NOMO-1 treated with DMSO at 0.1 percent for 48 hours (cell line): Measurements from ENCODE around the gene PRODH.
"Not testable (repeated sequence)": the region's sequence is repeated elsewhere in the genome, so short reads cannot be mapped to it uniquely, and the experiment has no call there.

Experiments
- DNase-seq: peaks from one replicate; lab custom pipeline; 2025; ENCODE audit not compliant: unreplicated experiment; lab: John Stamatoyannopoulos, UW

The PRODH gene

DNA sequence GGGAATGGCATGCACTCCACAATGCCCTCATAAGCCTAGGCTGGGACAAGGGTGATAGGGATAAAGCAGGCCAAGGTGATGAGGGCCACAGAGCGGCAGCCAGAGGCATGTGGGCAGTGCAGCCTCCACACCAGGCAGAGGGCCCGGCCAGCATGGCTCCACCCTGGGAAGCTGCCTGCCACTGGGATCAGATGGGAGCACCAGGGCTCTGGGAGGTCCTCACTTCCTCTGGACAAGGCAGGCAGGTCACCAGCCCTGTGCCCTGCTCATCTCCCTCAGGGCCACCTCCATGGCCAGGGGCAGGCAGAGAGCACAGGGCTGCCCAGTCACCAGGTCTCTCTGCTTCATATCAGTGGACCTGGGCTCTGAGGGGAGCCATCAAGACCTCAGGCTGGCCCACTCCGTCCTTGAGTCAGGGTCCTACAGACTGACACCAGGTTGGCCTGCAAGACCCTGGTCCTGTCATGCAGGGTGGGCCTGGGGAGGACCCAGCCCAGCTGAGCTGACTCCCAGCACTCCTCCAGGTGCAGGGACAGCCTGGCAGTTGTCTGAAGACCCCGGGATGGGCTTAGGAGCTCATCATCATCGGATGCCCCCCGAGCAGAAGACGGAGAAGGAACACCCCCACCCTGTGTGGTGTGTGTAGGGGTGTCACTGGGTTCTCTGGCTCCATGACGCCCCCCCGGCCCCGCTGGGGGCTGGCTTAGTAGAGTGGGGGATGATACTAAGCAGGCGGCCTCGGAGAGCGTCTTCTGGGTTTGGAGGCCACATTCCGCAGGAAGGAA lies 33.3 kb upstream of the PRODH start:
- DNase-seq, result not testable (repeated sequence)

DNA sequence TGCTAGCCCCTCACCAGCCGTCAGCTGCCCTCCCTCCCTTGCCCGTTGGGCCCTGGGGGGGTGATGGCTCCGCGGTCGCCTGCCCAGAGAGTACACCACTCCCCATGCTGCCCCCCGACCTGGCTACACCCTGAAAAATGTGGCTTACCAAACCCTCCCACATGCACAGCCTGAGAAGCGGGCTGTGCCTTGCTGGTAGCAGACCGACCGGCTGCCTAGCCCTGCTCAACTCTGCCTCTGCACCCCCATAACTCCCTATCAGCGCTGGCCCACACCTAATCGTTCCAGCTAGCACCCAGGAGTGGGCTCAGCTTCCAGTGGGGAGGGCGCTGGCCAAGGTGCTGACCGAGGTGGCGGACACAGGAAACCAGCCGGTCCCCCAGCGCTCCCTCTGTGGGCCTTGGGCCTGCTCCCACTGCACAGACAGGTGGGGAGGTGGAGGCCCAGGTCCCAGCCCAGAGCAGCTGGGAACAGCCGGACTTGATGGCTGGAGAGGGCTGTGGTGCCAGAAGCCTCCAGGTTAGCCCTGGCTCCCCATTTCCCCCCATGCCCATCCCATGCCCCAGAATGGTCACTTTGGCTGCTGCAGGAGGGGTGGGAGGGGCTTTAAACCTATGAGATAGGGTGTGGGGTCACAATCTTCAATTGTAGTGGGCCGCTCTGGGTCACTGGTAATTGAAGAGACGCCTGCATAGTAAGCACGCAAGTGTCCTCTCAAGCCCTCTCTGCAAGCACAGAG lies 32.1 kb upstream of the PRODH start:
- no peak for DNase-seq

DNA sequence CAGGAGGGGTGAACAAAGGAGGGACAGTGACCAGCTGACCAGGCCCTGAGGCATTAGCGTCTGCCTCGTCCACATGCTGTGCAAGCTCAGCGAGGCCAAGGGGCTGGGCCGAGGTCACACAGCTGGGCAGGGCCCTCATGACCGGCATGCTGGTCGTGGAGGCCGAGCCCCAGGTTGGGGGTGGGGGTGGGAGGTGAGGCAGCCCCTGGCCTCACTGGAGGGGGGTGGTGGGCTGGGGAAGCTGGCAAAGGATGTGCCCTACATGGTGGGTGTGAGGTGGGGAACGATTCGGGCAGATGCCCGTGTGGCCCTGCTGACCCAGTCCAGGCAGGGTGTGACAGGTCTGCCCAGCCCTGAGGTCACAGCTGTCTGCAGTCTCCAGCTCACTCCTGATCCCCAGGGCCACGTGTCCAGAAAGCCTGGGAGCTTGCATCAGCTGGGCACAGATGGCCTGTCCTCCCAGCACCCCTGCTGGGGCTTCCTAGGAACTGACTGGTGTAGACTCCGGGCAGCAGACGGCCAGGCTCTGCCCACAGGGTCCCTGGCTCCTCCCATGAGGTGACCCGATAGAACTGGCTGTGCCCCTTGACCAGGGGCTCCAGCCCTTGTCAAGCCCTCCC lies 31.4 kb upstream of the PRODH start:
- not testable (repeated sequence) for DNase-seq

DNA sequence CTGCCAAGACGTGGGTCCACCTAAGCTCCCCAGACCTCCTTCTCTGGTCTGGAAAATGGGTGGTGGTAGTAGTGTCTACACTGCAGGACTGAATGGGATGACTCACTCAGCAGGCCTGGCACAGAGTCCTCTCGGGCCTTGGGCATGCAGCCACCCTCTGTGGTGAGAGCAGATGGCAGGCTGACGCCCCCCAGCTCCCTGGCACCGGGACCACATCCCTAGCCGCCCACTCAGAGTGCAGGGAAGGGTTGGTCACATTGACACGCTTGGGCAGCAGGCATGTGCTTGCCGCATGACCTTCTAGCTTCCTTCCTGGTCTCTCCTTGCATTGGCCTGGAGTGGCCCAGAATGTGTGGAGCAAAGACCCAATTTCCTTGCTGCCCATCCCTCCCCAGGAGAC lies 30.7 kb upstream of the PRODH start:
- no peak for DNase-seq

GRCh38 chr22:18965526-18966421 lies 29.7 kb upstream of the PRODH start:
- no peak for DNase-seq

DNA sequence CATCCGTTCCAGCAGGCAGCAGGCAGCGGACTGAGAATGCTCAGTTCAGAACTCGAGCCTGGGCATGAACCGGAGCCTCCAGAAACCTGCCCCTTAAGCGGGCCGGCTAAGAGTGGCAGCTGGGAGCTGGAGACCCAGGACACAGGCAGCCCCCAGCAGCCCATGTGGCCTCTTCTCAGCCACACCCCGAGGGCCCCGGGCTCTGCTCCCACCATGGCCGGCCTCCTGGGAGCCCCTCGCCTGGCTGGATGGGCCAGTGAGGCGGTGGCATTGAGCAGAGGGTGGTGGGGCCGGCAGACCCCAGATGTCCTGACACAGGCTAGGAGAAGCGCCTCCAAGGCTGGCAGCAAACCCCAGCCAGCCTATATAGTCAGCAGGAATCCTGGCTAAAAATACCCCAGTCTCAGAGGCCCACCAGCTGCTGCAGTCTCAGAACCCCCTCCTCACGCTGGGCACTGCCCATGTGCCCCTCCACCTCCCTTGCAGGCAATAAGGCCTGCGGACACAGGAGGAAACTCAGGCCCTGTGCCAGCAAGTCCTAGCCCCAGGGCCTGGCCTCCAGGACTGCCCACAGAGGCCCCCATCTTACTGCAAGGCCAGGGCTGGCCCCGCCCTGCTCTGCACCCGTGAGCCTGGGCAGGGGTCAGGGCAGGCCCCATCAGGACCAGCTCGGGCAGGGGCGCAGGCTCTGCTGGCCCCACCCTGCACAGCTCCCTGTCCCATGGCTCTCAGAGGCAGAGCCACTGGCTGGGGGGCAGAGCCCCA lies 28.6 kb upstream of the PRODH start:
- not testable (repeated sequence) for DNase-seq

- not testable (repeated sequence) for DNase-seq
These were observed 28.0 kb upstream of the PRODH start for GRCh38 chr22:18964051-18964450.

DNA sequence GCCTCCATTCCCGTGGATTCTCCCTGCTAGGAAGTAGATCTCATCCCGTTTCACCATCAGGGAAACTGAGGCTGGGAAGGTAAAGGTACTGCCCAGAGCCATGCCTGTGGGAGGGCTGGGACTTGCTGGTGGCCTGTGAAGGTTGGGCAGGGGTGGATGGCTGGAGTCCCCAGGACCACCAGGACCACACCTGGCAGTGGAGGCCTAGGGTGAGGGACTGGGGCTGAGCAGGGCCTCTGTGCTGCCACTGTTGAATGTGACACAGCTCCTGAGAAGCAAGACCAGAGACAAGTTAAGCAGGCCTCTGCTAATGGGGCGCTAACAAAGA lies 26.2 kb upstream of the PRODH start:
- no peak for DNase-seq

DNA sequence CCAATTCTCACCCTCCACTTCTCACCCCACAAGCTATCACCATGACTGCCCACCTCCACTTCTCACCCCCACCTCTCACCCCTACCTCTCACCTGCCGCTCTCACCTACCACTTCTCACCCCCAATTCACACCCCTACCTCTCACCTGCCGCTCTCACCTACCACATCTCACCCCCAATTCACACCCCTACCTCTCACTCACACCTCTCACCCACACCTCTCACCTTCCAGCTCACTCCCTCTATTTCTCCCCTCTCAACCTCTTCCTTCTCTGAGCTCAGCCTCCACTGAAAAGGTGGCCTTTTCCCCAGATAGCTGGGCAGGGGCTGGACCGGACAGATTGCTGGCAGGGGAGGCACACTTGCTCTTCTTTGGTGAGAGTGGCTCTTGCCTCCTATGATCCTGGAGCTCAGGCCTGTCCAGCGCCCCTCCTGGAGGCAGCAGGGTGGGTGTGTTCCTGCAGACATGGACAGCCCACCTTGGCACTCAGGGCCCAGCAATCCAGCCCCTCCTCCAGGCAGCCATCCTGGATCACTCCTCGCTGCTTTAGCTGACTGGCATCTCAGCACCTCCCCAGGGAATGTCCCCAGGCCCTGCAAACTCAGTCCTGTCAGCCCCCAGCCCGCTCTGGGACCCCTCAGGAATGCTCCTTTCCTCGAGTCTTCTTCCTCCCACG lies 25.7 kb upstream of the PRODH start:
- DNase-seq, result not testable (repeated sequence)

DNA sequence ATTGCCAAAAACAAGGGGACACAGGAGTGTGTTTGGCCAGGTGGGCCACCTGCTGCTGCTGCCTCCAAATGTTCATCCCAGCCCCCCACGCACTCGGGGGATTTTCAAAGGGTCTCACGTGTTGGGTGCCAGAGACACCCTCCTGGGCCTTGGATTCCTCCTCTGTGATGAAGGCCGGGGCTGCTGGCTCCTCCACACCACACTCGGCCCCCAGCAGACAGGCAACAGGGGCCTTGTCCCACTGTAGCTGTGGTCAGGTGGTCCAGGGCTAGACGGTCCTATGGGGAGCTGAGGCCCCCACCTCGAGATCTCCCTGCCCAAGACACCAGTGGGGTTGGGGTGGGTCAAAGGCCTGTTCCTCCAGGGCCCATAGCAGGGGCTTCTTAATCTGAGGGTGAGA lies 25.1 kb upstream of the PRODH start:
- DNase-seq, result not testable (repeated sequence)

GRCh38 chr22:18960166-18960820 lies 24.2 kb upstream of the PRODH start:
- DNase-seq, result not testable (repeated sequence)

GRCh38 chr22:18959741-18960140 lies 23.6 kb upstream of the PRODH start:
- not testable (repeated sequence) for DNase-seq

DNA sequence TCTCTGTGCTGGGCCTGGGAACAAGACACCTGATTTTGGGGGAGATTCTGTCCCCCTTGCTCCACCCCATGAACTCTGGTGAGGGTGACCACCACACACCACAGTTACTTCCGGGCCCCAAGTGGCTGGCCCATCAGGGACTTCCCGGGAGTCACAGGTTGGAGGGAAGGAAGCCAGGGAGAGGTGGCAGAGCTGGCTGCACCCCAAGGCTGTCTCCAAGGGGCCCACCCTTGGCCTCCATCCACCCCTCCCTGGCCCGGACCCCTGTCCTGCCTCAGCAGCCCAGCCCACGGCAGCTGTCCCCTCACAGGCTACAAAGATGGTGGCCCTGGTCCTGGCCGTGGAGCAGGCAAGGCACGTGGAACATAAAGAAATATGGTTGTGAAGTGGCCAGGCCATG lies 23.2 kb upstream of the PRODH start:
- not testable (repeated sequence) for DNase-seq

DNA sequence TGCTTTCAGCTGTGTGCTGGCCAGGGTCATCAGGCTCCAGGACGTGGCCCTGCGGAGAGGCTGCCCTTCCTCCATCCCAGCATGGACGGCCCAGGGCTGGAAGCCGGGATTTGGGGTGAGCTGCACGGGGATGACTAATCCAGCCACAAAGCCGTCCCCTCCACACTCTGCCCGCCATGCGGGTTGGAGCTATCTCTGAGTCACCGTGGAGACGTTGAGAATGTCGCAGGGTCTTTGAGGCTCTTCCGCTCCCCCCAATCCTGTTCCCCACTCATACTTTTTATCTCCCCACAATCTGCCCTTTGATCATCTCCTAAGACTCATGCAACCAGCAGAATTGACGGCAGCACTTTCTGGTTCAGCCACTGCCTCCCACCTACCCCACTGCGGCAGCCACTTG lies 22.6 kb upstream of the PRODH start:
- not testable (repeated sequence) for DNase-seq

DNA sequence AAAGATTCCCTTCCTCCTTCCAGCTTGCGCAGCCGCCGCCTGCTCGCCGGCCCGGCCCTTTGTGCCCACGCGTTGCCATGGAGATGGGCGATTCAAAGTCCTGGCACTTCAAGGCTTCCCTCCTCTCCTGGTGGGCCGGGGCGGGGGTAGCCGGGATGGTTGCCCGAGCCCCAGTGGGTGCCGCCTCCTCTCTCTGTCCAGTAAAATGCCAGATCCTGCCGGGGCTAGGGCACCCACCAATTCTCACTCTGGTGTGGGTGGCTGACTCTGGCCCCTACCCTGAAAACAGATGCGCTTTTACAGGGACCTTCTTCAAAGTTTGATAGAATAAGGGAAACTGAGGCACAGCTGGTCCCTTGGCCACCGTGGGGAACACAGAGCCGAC lies 22.2 kb upstream of the PRODH start:
- not testable (repeated sequence) for DNase-seq

GRCh38 chr22:18957621-18958320 lies 21.7 kb upstream of the PRODH start:
- DNase-seq, result not testable (repeated sequence)

GRCh38 chr22:18956956-18957355 lies 20.9 kb upstream of the PRODH start:
- DNase-seq, result not testable (repeated sequence)

DNA sequence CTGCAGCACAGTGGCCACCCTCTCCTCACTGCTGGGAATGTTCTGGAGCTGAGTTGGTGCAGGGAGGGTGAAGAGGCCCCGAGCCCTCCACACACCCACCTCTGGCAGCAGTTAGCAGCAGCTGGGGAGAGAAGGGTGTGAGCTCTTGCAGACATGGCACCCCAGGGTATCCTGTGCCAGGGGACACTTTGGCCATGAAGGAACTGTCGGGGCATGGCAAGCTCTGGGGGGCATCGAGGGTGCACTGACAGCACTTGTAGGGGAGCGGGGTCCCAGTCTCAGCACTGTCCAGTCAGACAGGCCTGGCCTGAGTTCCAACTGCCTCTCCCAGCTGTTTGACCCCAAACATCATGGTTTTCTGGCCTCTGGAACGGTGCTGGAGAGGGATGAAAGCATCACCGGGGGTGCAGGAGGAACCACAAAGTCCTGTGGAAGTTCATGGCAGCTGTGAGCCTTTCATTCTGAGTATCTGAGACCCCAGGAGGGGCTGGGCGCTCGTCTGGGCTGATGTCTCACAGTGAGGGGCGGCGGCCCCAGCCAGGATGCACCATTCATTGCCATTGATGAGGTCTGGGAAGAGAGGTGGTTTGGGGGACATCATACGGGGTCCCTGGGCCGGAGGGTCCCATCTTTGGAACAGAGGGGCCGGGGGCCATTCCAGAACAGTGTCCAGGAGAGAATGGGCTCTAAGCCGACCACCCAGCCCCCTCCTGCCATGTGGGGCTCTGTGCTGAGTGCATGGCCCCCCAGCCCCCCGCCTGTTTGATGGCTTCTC lies 20.2 kb upstream of the PRODH start:
- not testable (repeated sequence) for DNase-seq
